DMS153 treated with DMSO at 0.1 percent for 48 hours (cell line): ENCODE measurements around the gene DPP3.
"Not testable (repeated sequence)": the region's sequence is repeated elsewhere in the genome, so short reads cannot be mapped to it uniquely, and the experiment has no call there.

Experiments used
- DNase-seq: peaks from one replicate; lab custom pipeline; 2025; ENCODE audit not compliant: unreplicated experiment; lab: John Stamatoyannopoulos, UW

Gene DPP3, protein sequence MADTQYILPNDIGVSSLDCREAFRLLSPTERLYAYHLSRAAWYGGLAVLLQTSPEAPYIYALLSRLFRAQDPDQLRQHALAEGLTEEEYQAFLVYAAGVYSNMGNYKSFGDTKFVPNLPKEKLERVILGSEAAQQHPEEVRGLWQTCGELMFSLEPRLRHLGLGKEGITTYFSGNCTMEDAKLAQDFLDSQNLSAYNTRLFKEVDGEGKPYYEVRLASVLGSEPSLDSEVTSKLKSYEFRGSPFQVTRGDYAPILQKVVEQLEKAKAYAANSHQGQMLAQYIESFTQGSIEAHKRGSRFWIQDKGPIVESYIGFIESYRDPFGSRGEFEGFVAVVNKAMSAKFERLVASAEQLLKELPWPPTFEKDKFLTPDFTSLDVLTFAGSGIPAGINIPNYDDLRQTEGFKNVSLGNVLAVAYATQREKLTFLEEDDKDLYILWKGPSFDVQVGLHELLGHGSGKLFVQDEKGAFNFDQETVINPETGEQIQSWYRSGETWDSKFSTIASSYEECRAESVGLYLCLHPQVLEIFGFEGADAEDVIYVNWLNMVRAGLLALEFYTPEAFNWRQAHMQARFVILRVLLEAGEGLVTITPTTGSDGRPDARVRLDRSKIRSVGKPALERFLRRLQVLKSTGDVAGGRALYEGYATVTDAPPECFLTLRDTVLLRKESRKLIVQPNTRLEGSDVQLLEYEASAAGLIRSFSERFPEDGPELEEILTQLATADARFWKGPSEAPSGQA

DNA sequence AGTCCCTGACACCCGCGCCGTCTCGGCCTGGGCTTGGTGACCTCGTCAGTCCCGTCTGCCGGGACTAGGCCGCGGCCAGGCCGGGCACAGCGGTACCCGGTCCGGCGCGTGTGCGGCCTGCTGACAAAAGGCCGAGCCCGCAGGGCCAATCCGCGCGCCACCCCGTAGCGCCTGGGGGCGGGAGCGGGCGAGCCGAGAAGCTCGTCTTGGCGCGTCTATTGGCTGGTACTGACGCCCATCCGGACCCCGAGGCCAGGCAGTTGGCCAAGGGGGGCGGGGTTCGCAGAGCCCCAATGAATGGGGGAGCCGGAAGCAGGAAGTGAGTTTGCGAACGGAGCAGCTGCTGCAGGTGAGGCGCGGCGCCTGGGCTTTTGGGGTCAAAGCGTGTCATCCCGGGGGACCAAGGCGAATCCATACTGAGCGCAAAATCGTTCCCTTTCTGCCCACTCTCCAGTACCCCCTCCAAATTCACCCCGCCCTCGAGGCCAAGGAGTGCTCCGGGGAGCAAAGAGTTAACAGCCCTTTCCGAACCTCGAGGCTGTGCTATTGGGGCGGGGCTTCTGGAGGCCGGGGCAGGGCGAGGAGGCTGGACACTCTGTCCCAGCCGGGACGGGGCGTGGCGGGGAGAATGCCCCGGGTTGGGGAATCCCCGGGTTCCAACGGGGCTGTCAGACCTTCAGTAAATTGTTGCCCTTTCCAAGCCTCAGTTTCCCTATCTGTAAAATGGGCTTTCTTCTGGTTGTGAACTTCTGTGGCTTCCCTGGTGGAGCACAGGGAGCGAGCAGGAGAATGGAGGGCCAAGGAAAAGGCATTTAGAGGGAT, at the start of gene DPP3:
DPP3 (plus strand) TSS at position 318 of the 822 bp plus-strand sequence. CDS start 1,767 bp downstream, outside the sequence.
- peak; percentile 98 for DNase-seq

DNA sequence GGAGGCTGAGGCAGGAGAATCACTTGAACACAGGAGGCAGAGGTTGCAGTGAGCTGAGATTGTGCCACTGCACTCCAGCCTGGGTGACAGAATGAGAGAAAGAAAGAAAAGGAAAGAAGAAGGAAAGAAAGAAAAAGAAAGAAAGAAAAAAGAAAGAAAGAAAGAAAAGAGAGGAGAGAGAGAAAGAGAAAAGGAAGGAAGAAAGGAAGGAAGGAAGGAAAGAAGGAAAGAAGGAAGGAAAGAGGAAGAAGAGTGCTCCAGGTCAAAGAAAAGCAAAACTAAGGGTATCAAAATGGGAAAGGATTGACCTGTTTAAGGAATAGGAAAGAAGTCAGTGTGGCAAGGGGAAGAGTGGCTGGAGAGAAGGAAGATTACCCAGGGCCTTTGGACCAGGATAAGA, 48.9 kb upstream of the DPP3 start:
- not testable (repeated sequence) for DNase-seq

DNA sequence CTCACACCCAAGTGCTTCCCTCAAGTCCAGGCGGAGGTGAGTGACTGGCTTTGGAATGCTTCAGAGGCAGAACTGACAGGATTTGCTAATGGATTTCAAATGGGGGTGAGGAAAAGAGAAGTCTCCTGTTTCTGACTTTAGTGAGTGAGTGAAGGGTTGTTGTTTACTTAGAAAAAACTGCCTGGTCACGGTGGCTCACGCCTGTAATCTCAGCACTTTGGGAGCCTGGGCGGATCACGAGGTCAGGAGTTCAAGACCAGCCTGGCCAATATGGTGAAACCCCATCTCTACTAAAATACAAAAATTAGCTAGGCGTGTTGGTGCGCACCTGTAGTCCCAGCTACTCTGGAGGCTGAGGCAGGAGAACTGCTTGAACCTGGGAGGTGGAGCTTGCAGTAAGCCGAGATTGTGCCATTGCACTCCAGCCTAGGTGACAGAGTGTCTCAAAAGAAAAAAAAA, 48.3 kb upstream of the DPP3 start:
- not testable (repeated sequence) for DNase-seq

DNA sequence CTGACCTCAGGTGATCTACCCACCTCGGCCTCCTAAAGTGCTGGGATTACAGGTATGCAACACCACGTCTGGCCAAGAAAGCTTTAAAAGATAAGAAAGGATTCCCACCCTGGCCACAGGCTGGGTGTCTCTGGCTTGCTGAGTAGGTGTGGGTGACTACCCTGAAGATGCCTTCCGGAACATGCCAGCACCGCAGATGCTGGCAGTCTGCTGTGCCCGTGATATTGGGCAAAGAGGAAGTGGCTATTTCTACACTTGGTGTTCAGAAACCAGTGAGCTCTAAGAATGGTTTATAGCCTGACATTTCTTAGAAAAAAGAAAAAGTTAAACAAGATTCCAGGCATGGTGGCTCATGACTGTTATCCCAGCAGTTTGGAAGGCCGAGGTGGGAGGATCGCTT, 47.6 kb upstream of the DPP3 start:
- DNase-seq = no peak

DNA sequence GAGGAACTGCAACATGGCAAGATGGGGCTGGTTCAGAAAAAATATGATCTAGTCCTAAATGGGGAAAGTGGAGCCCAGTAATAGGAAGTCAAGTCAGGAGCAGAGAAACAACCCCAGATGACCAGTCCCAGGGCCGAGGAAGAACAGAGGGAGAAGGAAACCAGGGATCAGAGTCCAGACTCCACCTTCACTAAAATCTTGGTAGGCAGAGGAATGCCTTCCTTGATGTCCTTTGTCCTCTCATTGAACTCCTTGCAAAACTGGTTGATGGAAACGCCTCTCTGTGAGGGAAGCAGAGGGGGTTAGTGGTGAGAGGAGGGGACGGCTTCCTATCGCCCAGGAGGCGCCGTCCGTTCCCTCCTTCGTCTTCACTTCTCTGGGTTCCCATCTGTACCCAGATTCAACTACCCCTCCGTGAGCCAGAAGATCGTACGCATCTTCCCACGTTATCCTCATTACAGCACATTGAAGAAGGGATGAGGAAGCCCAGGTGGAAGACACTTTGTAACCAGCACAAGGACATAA, 42.2 kb upstream of the DPP3 start:
- no peak for DNase-seq

DNA sequence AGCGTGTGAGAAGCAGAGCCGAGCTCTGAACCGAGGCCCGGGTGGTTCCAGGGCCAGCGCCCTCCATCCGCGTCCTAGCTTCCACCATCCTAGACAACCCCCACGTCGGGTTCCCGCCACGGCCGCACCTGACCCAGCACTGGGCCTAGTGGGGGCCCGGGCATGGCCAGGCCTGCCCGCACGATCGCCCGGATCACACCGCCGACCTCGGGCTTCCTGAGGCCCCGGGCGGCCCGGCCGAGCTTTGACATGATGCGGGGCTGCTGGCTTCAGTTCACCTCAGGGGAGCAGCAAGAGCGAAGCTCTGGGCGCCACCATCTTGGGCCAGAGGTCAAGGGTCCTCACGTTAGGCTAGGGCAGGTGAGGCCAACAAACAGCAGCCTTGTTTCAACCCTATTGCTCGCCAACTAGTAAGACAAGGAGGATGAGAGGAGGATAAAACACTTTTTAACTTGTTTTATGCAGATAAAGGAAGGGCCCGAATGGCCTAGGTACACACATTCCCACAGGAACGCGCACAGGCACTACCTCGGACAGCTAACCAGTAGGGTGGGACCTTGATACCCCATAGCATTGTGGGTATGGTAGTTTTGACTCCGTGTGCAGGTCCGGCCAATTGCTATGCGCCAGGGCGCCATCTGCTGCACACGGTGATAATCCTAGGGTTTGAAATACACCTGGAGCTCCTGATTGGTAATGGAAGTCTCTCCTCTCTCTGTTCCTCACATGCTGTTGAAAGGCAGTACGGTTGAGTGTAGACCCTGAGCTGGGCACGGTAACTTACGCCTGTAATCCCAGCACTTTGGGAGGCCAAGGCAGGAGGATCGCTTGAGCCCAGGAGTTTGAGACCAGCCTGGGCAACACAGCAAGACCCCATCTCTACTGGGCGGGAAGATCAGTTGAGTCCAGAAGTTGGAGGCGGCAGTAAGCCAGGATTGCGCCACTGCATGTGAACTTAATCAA, 41.4 kb upstream of the DPP3 start, which contains the start of gene MRPL11:
MRPL11 (minus strand) TSS at position 345 of the 963 bp plus-strand sequence; CDS start at position 251, 94 bp downstream.
- peak; percentile 91 for DNase-seq

DNA sequence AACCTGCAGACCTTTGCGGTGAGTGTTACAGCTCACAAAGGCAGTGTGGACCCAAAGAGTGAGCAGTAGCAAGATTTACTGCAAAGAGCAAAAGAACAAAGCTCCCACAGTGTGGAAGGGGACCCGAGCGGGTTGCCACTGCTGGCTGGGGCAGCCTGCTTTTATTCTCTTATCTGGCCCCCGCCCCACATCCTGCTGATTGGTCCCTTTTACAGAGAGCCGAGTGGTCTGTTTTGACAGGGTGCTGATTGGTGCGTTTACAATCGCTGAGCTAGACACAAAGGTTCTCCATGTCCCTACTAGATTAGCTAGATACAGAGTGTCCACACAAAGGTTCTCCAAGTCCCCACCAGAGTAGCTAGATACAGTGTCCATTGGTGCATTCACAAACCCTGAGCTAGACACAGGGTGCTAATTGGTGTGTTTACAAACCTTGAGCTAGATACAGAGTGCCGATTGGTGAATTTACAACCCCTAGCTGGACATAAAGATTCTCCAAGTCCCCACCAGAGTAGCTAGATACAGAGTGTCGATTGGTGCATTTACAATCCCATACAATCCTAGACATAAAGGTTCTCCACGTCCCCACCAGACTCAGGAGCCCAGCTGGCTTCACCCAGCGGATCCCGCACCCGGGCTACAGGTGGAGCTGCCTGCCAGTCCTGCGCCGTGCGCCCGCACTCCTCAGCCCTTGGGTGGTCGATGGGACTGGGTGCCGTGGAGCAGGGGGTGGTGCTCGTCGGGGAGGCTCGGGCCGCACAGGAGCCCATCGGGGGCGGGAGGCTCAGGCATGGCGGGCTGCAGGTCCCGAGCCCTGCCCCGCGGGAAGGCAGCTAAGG, 39.9 kb upstream of the DPP3 start:
- DNase-seq = not testable (repeated sequence)

DNA sequence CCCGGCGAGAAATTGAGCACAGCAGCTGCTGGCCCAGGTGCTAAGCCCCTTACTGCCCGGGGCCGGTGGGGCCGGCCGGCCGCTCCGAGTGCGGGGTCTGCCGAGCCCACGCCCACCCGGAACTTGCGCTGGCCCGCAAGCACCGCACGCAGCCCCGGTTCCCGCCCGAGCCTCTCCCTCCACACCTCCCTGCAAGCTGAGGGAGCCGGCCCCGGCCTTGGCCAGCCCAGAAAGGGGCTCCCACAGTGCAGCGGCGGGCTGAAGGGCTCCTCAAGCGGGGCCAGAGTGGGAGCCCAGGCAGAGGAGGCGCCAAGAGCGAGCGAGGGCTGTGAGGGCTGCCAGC, 39.3 kb upstream of the DPP3 start:
- not testable (repeated sequence) for DNase-seq

DNA sequence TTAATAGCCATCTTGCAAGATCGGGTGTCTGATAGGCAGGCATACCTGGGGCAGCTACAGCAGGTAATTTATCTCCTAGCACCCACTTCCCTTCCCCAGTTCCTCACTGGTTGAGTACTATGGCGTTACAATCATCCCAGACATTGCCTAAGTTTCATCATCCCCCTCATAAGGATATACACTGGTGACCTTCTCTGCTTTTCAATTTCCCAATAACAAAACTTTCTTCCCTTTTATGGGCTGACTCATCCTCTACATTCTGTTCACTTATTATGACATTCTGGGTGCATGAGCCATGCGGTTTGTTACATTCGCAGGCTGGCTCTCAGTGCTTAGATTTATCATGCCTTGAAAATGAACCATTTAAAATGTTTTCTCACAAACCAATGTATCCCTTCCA, 36.6 kb upstream of the DPP3 start:
- no peak for DNase-seq

DNA sequence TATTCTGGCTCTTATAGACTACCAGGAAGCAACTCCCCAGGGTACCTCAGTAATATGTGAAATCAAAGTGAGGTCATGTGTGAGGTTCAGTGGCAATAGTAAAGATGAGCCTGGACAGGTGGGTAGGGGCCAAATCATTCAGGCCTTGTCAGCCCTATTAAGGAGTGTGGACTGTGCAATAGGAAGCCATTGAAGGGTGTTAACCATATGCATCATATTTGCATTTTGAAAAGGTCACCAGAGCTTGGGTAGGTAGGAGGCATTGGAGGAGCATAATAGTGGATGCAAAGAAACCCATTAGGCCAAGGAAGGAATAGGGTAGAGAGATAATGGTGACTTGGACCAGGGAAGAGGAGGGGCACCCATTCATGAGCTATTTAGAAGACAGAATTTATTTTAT, 33.2 kb upstream of the DPP3 start:
- DNase-seq = no peak

DNA sequence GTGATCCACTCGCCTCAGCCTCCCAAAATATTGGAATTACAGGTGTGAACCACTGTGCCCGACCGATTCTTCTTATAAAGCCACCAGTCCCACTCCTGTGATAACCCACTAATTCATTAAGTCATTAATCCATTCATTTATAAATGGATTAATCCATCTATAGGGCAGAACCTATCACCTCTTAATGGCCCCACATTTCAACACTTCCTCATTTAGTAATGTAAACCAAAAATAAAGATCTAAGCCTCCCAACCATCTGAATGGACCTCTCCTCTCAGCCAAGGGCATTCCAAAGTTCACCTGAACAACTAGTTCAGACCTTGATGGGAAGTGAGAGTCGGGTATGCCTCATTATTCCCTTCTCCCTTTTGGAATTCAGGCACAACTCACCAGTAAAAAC, 31.7 kb upstream of the DPP3 start:
- DNase-seq = no peak

DNA sequence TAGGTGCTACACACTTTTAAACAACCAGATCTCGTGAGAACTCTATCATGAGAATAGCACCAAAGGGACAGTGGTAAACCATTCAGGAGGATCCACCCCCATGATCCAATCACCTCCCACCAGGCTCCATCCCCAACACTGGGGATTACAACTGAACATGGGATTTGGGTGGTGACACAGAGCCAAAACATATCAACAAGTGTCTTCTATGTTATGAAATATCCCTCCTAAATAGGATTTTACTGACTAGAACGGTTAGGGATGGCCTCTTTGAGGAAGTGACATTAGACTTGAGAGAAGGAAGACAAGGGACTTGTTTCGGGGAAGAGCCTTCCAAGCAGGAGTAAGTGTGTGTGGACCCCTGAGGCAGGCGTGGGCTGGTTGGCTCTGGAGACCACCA, 29.7 kb upstream of the DPP3 start:
- DNase-seq = no peak

DNA sequence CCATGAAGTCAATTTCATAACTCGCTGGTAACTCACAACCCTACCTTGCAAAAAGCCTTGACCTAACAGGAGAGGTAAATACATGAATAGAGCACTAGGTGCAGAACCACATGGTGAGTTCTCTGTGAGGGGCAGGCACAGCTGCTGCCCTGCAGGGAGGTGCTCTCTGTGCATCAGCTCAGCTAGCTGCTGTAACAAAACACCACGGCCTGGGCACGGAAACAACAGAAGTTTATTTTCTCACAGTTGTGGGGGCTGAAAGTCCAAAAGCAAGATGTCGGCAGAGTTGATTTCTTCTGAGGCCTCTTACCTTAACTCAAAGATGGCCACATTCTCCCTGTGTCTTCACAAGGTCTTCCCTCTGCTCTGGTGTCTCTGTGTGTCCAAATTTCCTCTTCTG, 28.6 kb upstream of the DPP3 start:
- DNase-seq = no peak

DNA sequence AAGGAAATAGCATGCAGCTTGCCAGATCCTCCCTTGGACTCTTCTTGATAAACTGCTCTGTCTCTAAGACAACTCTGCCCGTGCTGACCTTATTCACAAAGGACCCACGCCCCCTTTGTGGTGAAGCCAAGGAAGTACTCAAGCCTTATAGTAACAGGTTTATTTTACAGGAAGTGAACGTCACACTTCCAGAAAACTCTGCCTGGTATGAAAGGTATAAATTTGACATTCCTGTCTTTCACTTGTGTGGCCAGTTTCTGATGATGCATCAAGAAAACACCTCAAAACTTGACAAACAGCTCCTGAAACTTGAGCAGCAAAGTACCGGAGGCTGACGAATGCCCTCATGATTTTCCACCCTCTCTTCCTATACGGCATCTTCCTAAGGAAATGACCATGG, 26.0 kb upstream of the DPP3 start:
- DNase-seq = no peak

DNA sequence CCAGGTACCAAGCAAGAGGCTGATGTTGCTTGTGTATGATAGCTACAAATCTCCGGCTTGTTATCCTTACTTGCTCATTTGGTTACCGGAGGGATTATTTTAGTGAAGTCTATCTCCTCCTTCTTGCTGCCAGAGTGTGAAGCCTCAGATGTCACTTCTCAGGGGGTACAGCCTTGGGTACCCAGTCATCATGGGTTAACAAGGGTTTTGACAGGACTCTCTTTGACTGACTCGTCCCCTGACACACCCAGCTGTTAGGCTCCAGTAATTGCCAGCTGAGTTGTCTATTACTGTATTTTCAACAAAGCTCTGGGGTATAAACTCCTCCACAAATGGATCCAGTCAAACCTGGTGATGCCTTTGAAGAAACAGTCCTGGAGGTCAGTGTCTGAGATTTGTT, 25.4 kb upstream of the DPP3 start:
- DNase-seq = no peak

DNA sequence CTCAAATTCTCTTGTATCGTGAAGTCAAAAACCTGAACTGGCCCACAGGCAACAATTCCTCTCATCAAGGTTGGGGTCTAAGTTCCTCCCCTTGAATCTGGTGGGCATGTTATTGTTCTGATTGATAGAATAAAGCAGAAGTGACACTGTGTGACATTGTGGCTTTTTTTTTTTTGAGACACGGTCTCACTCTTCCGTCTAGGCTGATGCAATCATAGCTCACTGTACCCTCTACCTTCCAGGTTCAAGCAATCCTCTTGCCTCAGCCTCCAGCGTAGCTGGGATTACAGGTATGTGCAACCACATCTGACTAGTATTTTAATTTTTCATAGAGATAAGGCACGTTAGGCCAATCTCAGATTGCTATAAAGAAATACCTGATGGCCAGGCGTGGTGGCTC, 22.4 kb upstream of the DPP3 start:
- DNase-seq = no peak

DNA sequence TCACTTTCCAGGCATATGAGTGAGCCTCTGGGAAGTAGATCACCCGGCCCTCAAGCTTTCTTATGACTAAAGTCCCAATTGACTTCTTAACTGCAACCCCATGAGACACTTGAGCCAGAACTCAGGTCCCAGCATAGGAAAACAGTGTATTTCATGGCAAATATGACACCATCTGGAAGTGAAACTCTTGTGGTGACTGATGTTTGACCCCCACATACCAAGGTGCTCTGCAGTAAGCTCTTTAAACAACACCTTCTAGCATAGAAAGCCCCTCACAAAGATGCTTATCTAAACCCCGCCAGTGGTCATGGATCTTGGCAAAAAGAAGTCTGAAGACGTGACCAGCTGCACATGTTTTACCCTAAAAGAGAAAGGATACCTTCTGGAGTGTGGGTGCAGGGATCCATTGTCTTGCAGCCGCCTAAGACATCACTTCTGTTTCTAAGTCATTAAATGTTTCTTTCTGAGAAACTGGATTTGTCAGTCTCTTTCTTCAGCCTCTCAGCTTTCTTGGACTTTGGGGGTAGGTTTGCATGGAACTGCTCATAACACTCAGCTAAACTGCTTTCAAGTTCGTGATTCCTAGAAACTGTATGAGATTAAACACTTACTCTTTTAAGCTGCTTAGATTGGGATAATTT, 21.0 kb upstream of the DPP3 start:
- DNase-seq = no peak

DNA sequence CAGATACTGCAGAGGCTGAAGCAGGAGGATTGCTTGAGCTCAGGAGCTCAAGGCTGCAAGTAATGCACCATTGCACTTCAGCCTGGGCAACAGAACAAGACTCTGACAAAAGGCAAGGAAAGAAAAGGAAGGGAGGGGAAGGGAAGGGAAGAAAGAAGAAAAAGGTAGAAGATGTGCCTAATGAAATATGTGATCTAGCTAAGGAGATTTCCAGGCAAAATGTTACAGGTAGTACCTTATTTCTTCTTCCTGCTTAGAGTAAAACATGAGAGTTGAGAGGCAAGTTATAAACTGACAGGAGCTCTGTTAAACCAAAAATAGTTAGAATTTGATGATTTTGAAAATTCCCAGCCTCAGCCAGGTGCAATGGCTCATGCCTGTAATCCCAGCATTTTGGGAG, 18.2 kb upstream of the DPP3 start:
- no peak for DNase-seq

DNA sequence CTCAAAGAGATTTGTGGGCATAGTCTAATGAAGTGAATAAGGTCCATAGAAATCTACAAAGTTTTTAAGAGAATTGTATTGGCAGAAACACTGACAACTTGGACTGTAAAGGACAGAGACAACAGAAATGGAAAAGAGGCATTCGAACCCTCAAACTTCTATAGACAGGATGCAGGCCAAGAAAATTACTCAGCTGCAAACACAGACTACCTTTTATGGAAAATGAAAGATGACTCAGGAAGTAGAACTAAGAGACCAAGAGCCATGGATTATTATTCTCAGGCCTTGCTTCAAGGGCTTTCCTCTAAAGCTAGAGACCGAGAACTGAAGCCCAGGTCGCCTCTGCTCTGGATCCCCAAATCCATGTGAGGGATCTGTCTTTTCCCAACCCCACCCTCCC, 17.3 kb upstream of the DPP3 start:
- DNase-seq = no peak
